Astrocyte (in vitro differentiated cells and primary cell): Measurements from ENCODE around the gene ASB6. TPM values are rescaled to one million over a fixed set of nuclear protein-coding genes. Genes with fewer than 3 reads are reported as not detected.

ENCODE experiments used
- DNase-seq: peaks from one replicate; pipeline ENCODE4 v3.0.0-alpha.2; 2010; ENCODE audit warnings: low read depth
- FAIRE-seq: peaks from 2 replicates; lab custom pipeline; 2011; peaks lifted over from hg19 to GRCh38; lab: Jason Lieb, UNC
- H2AFZ ChIP-seq: 2 replicates; pipeline ENCODE4 v1.6.0; 2012; ENCODE audit warnings: low read depth, low read length, inconsistent platforms
- H3K27ac ChIP-seq: 2 replicates; pipeline ENCODE4 v1.5.1; 2011; ENCODE audit warnings: low read depth, low read length, inconsistent platforms
- H3K27me3 ChIP-seq: 2 replicates; pipeline ENCODE4 v1.6.0; 2011; ENCODE audit warnings: low read length, inconsistent platforms; ENCODE audit not compliant: insufficient read depth
- H3K36me3 ChIP-seq: 2 replicates; pipeline ENCODE4 v1.5.1; 2011; ENCODE audit warnings: low read length, inconsistent platforms; ENCODE audit not compliant: insufficient read depth
- H3K4me1 ChIP-seq: 2 replicates; pipeline ENCODE4 v1.5.1; 2011; ENCODE audit warnings: low read length, inconsistent platforms; ENCODE audit not compliant: insufficient read depth
- H3K4me2 ChIP-seq: 2 replicates; pipeline ENCODE4 v1.6.0; 2012; ENCODE audit warnings: low read length, inconsistent platforms
- H3K4me3 ChIP-seq: 2 replicates; pipeline ENCODE4 v1.5.1; 2011; ENCODE audit warnings: low read depth, mild to moderate bottlenecking, low read length, inconsistent platforms; ENCODE audit not compliant: insufficient read depth
- H3K79me2 ChIP-seq: 2 replicates; pipeline ENCODE4 v1.6.0; 2012; ENCODE audit warnings: mild to moderate bottlenecking, low read length, inconsistent platforms; ENCODE audit not compliant: insufficient read depth
- H3K9ac ChIP-seq: 2 replicates; pipeline ENCODE4 v1.6.0; 2012; ENCODE audit warnings: mild to moderate bottlenecking, low read length, inconsistent platforms
- H3K9me3 ChIP-seq: 2 replicates; pipeline ENCODE4 v1.5.1; 2012; ENCODE audit warnings: low read depth, mild to moderate bottlenecking, low read length, inconsistent platforms; ENCODE audit not compliant: insufficient read depth
- H4K20me1 ChIP-seq: 2 replicates; pipeline ENCODE4 v1.6.0; 2012; ENCODE audit warnings: low read length, inconsistent platforms; ENCODE audit not compliant: insufficient read depth
- H3K27ac Mint-ChIP-seq: one replicate; pipeline ENCODE4 v1.8.0; 2021; ENCODE audit warnings: mild to moderate bottlenecking, mixed read lengths; ENCODE audit not compliant: unreplicated experiment
- H3K27me3 Mint-ChIP-seq: one replicate; pipeline ENCODE4 v1.8.0; 2021; ENCODE audit warnings: low read depth, mixed read lengths; ENCODE audit not compliant: unreplicated experiment
- H3K36me3 Mint-ChIP-seq: one replicate; pipeline ENCODE4 v1.8.0; 2021; ENCODE audit warnings: low read depth, mixed read lengths; ENCODE audit not compliant: unreplicated experiment
- H3K4me1 Mint-ChIP-seq: one replicate; pipeline ENCODE4 v1.8.0; 2021; ENCODE audit warnings: low read depth, mixed read lengths; ENCODE audit not compliant: unreplicated experiment
- H3K4me3 Mint-ChIP-seq: one replicate; pipeline ENCODE4 v1.8.0; 2021; ENCODE audit warnings: mild to moderate bottlenecking, moderate library complexity, mixed read lengths; ENCODE audit not compliant: unreplicated experiment
- H3K9me3 Mint-ChIP-seq: one replicate; pipeline ENCODE4 v1.8.0; 2021; ENCODE audit warnings: mild to moderate bottlenecking, mixed read lengths; ENCODE audit not compliant: unreplicated experiment
- CTCF ChIP-seq: IDR thresholded peaks from 2 replicates; pipeline ENCODE4 v1.5.1; 2011; ENCODE audit warnings: low read depth, mild to moderate bottlenecking, inconsistent platforms, low read length, moderate library complexity; ENCODE audit not compliant: insufficient read depth
- EZH2 ChIP-seq: IDR thresholded peaks from 2 replicates; pipeline ENCODE4 v1.6.1; 2012; ENCODE audit warnings: mild to moderate bottlenecking, low read length, inconsistent platforms; ENCODE audit not compliant: insufficient read depth
- total RNA-seq: library from RNA; stranded (reverse); gene quantifications from 2 replicates; pipeline ENCODE4 v1.2.1, GENCODE V29; 2021

The ASB6 gene
- total RNA-seq, 1 donor from 2014 or later: 24.3 TPM

- DNase-seq (no peak), FAIRE-seq (no peak)
- H3K4me3 ChIP-seq: peak overlapping the region; percentile 59
- peak overlapping the region; percentile 98 for H3K4me2 ChIP-seq
- peak overlapping the region; percentile 86 for H3K9ac ChIP-seq
- H4K20me1 ChIP-seq: no peaks in the 10 kb centered on the region
- TF ChIP-seq CTCF: no peak
- no peaks in the 10 kb centered on the region for H3K79me2 ChIP-seq
- Mint-ChIP-seq H3K27me3 (no peaks in the 10 kb centered on the region), H3K4me1 (peaks cover 12% of the 10 kb centered on the region), H3K4me3 (no peak overlapping the region), H3K36me3 (no peaks in the 10 kb centered on the region), H3K27ac (no peak overlapping the region), H3K9me3 (peaks cover 2% of the 10 kb centered on the region)
- H2AFZ ChIP-seq: peak overlapping the region; percentile 77
- H3K4me1 ChIP-seq: peaks cover 21% of the 10 kb centered on the region
- H3K27me3 ChIP-seq: no peaks in the 10 kb centered on the region
- H3K36me3 ChIP-seq: no peaks in the 10 kb centered on the region
- H3K9me3 ChIP-seq: no peaks in the 10 kb centered on the region
- H3K27ac ChIP-seq: no peak overlapping the region
Observed at GRCh38 chr9:129611307-129611800, 30.6 kb downstream of the ASB6 start.

- Histone ChIP-seq H2AFZ (peak overlapping the region; percentile 77), H3K27ac (peak overlapping the region; percentile 64), H3K27me3 (no peaks in the 10 kb centered on the region), H3K4me1 (peaks cover 21% of the 10 kb centered on the region), H3K36me3 (no peaks in the 10 kb centered on the region), H3K9ac (peak overlapping the region; percentile 86), H4K20me1 (no peaks in the 10 kb centered on the region), H3K4me2 (peak overlapping the region; percentile 98), H3K9me3 (no peaks in the 10 kb centered on the region), H3K4me3 (peak overlapping the region; percentile 59), H3K79me2 (no peaks in the 10 kb centered on the region)
- DNase-seq: peak; percentile 22
- no peak for TF ChIP-seq EZH2
- peak; percentile 62 for TF ChIP-seq CTCF
- FAIRE-seq: no peak
- H3K9me3 Mint-ChIP-seq: peaks cover 2% of the 10 kb centered on the region
- H3K36me3 Mint-ChIP-seq: no peaks in the 10 kb centered on the region
- H3K27me3 Mint-ChIP-seq: no peaks in the 10 kb centered on the region
- peak overlapping the region; percentile 86 for H3K27ac Mint-ChIP-seq
- peak overlapping the region; percentile 83 for H3K4me3 Mint-ChIP-seq
- H3K4me1 Mint-ChIP-seq: peaks cover 12% of the 10 kb centered on the region
Observed at GRCh38 chr9:129610473-129611306, 31.3 kb downstream of the ASB6 start.

- no peak overlapping the region for H3K4me3 Mint-ChIP-seq
- FAIRE-seq: no peak
- Histone ChIP-seq H3K27me3 (no peaks in the 10 kb centered on the region), H3K4me1 (peaks cover 21% of the 10 kb centered on the region), H4K20me1 (no peaks in the 10 kb centered on the region), H3K27ac (peak overlapping the region; percentile 64), H2AFZ (peak overlapping the region; percentile 77), H3K9me3 (no peaks in the 10 kb centered on the region), H3K79me2 (no peaks in the 10 kb centered on the region), H3K9ac (peak overlapping the region; percentile 86), H3K4me2 (peak overlapping the region; percentile 98), H3K4me3 (peak overlapping the region; percentile 59), H3K36me3 (no peaks in the 10 kb centered on the region)
- H3K27me3 Mint-ChIP-seq: no peaks in the 10 kb centered on the region
- no peak for TF ChIP-seq CTCF
- TF ChIP-seq EZH2: no peak
- peaks cover 2% of the 10 kb centered on the region for H3K9me3 Mint-ChIP-seq
- no peaks in the 10 kb centered on the region for H3K36me3 Mint-ChIP-seq
- H3K27ac Mint-ChIP-seq: no peak overlapping the region
- no peak for DNase-seq
- H3K4me1 Mint-ChIP-seq: peaks cover 12% of the 10 kb centered on the region
Observed at GRCh38 chr9:129610213-129610472, 31.8 kb downstream of the ASB6 start.
